Stomach (tissue), 9 donors: ENCODE measurements around the gene CCDC14. TPM values are rescaled to one million over a fixed set of nuclear protein-coding genes. Genes with fewer than 3 reads are reported as not detected.

Source experiments
- DNase-seq, 2 donors: peaks; one replicate each; pipeline versions ENCODE4 v3.0.0 to v3.0.0-alpha.2; 2013 to 2019
- H3K27ac ChIP-seq, 5 donors: fragments of 200-600 bp in 4 of 5; sonication (generic) in 4 of 5; one replicate each; pipeline ENCODE4 v1.5.1; 2013 to 2019; ENCODE audit warnings: mild to moderate bottlenecking in 1 of 5, moderate library complexity in 1 of 5
- H3K27me3 ChIP-seq, 3 donors: fragments of 200-600 bp; sonication (generic); one replicate each; pipeline ENCODE4 v1.5.1; 2017 to 2019; ENCODE audit warnings: mixed run types in 1 of 3
- H3K36me3 ChIP-seq, 4 donors: fragments of 200-600 bp; sonication (generic); 1 replicate in 3 of 4; 2 replicates in 1 of 4; pipeline ENCODE4 v1.5.1; 2016 to 2019
- H3K4me1 ChIP-seq, 4 donors: fragments of 200-600 bp; sonication (generic); one replicate each; pipeline ENCODE4 v1.5.1; 2016 to 2019
- H3K4me3 ChIP-seq, 4 donors: fragments of 200-600 bp; sonication (generic) in 3 of 4; one replicate each; pipeline ENCODE4 v1.5.1; 2016 to 2019; ENCODE audit warnings: mild to moderate bottlenecking in 1 of 4
- H3K9me3 ChIP-seq, 4 donors: fragments of 200-600 bp; sonication (generic); one replicate each; pipeline ENCODE4 v1.5.1; 2016 to 2019
- CTCF ChIP-seq, 7 experiments: fragments of 450-650 bp in 4 of 7; fragments of 200-600 bp in 3 of 7; sonication (generic) in 3 of 7; IDR thresholded peaks; one replicate each; pipeline ENCODE4 v1.5.1; 2016 to 2019; ENCODE audit warnings: antibody characterized with exemption in 7 of 7, control low read depth in 2 of 7, mild to moderate bottlenecking in 1 of 7
- EP300 ChIP-seq: sonication (generic); formaldehyde crosslinking; IDR thresholded peaks from one replicate; pipeline ENCODE4 v1.6.1; 2017; ENCODE audit warnings: antibody characterized with exemption
- POLR2A ChIP-seq, 4 donors: fragments of 450-650 bp; IDR thresholded peaks; one replicate each; pipeline ENCODE4 v1.6.1; 2016; ENCODE audit warnings: antibody characterized with exemption in 4 of 4, control low read depth in 2 of 4, mild to moderate bottlenecking in 1 of 4, moderate library complexity in 1 of 4
- POLR2AphosphoS5 ChIP-seq, 3 donors: sonication (generic); formaldehyde crosslinking; IDR thresholded peaks; one replicate each; pipeline ENCODE4 v1.6.1; 2016; ENCODE audit warnings: antibody characterized with exemption in 3 of 3
- WGBS, 5 donors: extraction: QIAGEN DNeasy Blood & Tissue Kit in 3 of 5; methylation state at CpG; one replicate each; pipeline versions ENCODE4 v1.1.5 to v1.1.7; 2013 to 2018; 5-methylcytosine and 5-hydroxymethylcytosine counted together
- intact Hi-C: fragments of 100-400 bp; cut with DNase I; formaldehyde crosslinking; loops from one replicate; pipeline ENCODE4 v1.15.1; 2023; ENCODE audit warnings: low total_unique reads
- polyA plus RNA-seq, 3 donors: library from polyadenylated mRNA; stranded (reverse); fragments of 200-250 nt; gene quantifications; one replicate each; pipeline ENCODE4 v1.2.3, GENCODE V29; 2013
- total RNA-seq, 5 donors: library from RNA; depleted of rRNA; stranded (reverse); fragments of >200 nt; gene quantifications; one replicate each; pipeline versions ENCODE4 v1.1.0 to v1.2.3, GENCODE V29; 2014 to 2016
- donor health status: healthy with polysubstance abuse.
- donor health status: Bipolar disorder and iron deficiency.
- donor health status: healthy.

CCDC14 gene
- total and polyA plus RNA-seq, 8 donors: 3.9 to 127 (median 61.1) TPM

- no peaks in the 10 kb centered on the region for H3K4me1 ChIP-seq
- H3K27ac ChIP-seq: no peak overlapping the region
- 94 to 97% (median 95%) methylated on average over 9 of the region's 9 CpGs for WGBS, 5 donors
- H3K4me3 ChIP-seq: no peak overlapping the region
- H3K9me3 ChIP-seq: no peaks in the 10 kb centered on the region
- TF ChIP-seq EP300 (no peak), POLR2AphosphoS5 (IDR thresholded peaks at IDR 0.05) (no peak), CTCF (IDR thresholded peaks at IDR 0.05) (no peak), POLR2A (IDR thresholded peaks at IDR 0.05) (no peak)
- H3K36me3 ChIP-seq: peaks cover 9 to 80% (median 50%) of the 10 kb centered on the region in 4 donors
- H3K27me3 ChIP-seq: no peaks in the 10 kb centered on the region
- no peak for DNase-seq
- intact Hi-C loops: no loop called here
Measured at GRCh38 chr3:123929325-123929724, 31.7 kb downstream of the CCDC14 start.

- Histone ChIP-seq H3K36me3 (peaks cover 6 to 78% (median 45%) of the 10 kb centered on the region in 4 donors), H3K4me1 (no peaks in the 10 kb centered on the region), H3K27me3 (no peaks in the 10 kb centered on the region), H3K9me3 (peaks cover 0 to 18% (median 6%) of the 10 kb centered on the region in 4 donors), H3K4me3 (no peak overlapping the region), H3K27ac (no peak overlapping the region)
- intact Hi-C loops: no loop called here
- TF ChIP-seq EP300 (no peak), POLR2A (IDR thresholded peaks at IDR 0.05) (no peak), POLR2AphosphoS5 (IDR thresholded peaks at IDR 0.05) (no peak), CTCF (IDR thresholded peaks at IDR 0.05) (no peak)
- no peak for DNase-seq
Measured at GRCh38 chr3:123926396-123926795, 34.6 kb downstream of the CCDC14 start.

- DNase-seq: no peak
- peaks cover 0 to 68% (median 42%) of the 10 kb centered on the region in 4 donors for H3K36me3 ChIP-seq
- no peak for TF ChIP-seq CTCF (IDR thresholded peaks at IDR 0.05)
- TF ChIP-seq EP300: no peak
- no peak for TF ChIP-seq POLR2AphosphoS5 (IDR thresholded peaks at IDR 0.05)
- TF ChIP-seq POLR2A (IDR thresholded peaks at IDR 0.05): no peak
Measured at GRCh38 chr3:123920868-123921267, 40.2 kb downstream of the CCDC14 start.

GRCh38 chr3:123920383-123920782 is 40.6 kb downstream of the CCDC14 start:
- TF ChIP-seq EP300 (no peak), CTCF (IDR thresholded peaks at IDR 0.05) (no peak), POLR2AphosphoS5 (IDR thresholded peaks at IDR 0.05) (no peak), POLR2A (IDR thresholded peaks at IDR 0.05) (no peak)
- 97 to 100% (median 100%) methylated on average over 1 of the region's 1 CpG for WGBS, 5 donors

More at GRCh38 chr3:123920868-123921267, 40.2 kb downstream of the CCDC14 start:
- no peaks in the 10 kb centered on the region for H3K27me3 ChIP-seq
- H3K4me3 ChIP-seq: no peak overlapping the region
- peaks cover 0 to 33% (median 22%) of the 10 kb centered on the region in 4 donors for H3K9me3 ChIP-seq
- no peaks in the 10 kb centered on the region for H3K4me1 ChIP-seq
- intact Hi-C loops: no loop called here
- no peak overlapping the region for H3K27ac ChIP-seq

More at GRCh38 chr3:123920383-123920782, 40.6 kb downstream of the CCDC14 start:
- intact Hi-C loops: no loop called here
- Histone ChIP-seq H3K4me3 (no peak overlapping the region), H3K27ac (no peak overlapping the region), H3K36me3 (peaks cover 0 to 63% (median 39%) of the 10 kb centered on the region in 4 donors), H3K9me3 (peaks cover 0 to 33% (median 22%) of the 10 kb centered on the region in 4 donors), H3K27me3 (no peaks in the 10 kb centered on the region), H3K4me1 (no peaks in the 10 kb centered on the region)
- no peak for DNase-seq
